GM12801 (cell line): ENCODE data around the gene NFRKB.

Experiments used
- TF ChIP-seq, protein P1 (sequence below): IDR thresholded peaks from one replicate; pipeline ENCODE4 v1.5.1; 2011; ENCODE audit warnings: control low read depth; ENCODE audit not compliant: insufficient read length; ENCODE audit errors: extremely low read depth

Gene NFRKB

DNA sequence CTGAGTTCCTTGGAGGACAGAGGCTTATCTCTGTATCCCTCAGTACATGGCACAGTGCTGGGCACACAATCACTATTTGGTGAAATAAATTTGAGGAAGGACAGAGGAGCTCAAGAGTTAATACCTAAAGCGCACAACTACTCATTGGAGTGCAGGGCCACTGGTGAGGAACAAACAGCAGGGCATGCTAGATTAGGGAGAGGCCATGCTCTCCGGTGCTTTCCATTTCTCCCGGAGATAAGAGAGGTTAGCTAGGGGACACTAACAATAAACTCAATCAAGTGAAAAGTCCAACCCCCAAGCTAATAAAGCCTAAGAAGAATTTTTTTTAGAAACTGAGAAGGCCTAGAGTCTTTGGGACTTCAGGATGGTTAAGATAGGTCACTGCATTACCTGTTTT lies 29.1 kb downstream of the NFRKB start:
- TF ChIP-seq, protein P1, sequence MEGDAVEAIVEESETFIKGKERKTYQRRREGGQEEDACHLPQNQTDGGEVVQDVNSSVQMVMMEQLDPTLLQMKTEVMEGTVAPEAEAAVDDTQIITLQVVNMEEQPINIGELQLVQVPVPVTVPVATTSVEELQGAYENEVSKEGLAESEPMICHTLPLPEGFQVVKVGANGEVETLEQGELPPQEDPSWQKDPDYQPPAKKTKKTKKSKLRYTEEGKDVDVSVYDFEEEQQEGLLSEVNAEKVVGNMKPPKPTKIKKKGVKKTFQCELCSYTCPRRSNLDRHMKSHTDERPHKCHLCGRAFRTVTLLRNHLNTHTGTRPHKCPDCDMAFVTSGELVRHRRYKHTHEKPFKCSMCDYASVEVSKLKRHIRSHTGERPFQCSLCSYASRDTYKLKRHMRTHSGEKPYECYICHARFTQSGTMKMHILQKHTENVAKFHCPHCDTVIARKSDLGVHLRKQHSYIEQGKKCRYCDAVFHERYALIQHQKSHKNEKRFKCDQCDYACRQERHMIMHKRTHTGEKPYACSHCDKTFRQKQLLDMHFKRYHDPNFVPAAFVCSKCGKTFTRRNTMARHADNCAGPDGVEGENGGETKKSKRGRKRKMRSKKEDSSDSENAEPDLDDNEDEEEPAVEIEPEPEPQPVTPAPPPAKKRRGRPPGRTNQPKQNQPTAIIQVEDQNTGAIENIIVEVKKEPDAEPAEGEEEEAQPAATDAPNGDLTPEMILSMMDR: no peak

DNA sequence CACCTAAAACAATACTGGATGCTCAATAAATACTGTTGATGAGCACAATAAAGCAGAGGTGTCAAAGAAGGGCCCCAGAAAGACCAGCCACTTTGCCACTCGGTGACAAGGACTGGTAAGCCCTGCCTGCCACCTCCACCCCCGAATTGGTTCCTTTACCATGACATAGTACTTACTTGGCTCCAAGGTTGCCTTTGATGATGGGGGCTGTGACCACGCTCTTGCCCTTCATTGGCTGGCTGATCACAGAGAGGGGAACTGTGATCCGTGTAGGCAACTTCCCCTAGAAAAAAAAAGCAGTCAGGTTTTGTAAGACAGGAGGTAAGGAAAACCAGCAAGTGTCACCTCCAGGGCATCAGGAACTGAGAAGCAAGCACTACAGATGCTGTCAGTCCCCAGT lies 29.7 kb downstream of the NFRKB start:
- TF ChIP-seq, protein P1: no peak

DNA sequence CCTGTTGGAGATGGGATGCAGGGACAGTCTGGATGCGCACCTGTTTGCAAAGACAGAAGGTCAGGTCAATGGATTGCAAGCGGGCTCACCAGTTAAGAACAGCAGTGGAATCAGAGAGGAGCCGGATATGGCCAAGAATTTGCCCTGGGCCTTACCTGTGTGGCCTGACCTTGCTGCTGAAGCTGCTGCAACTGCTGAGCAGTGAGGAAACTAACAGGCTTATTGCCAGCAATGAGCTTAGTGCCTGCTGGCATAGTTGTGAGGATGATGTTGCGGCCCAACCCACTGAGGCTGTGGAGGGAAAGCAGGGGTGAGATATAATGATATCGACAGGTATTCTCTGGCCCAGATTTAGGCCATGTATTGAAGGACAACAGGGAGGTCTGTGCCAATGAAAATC lies 30.6 kb downstream of the NFRKB start:
- TF ChIP-seq, protein P1: no peak

DNA sequence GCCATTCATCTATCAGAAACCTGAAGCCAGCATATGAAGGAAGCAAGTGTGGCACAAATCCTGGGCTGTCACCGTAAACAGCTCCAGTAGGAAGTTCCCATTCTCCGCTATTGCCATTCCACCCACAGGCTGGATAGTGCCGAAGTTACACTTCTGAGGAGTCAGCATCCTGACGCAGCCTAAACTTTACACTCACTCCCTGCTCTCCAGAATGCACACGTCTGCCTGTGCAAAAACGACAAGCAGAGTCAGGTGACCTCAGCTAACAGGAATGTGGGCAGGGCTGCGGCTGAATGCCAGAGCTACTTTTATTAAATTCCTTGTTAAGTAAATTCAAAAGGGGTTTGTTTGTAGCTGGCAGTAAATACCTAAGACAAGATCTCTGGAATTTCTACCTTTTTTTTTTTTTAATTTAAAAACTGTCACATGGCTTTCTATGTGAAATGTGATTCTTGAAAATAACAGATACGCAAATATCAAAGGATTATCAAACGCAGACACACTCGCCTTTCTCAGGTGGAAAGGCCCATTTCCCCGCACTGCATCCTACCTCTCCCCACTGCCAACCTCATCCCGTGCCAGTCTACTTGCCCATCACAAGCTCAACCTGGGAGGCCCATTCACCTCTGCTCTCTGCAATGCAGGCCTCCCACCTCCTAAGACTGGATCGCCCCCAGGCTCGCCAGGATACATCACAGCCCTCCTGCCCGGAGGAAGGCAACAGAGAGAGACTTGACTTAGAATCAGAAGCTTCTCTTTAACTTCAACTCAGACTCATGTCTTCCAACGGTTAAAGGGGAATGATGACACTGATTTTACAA lies 33.5 kb downstream of the NFRKB start:
- TF ChIP-seq, protein P1: no peak

DNA sequence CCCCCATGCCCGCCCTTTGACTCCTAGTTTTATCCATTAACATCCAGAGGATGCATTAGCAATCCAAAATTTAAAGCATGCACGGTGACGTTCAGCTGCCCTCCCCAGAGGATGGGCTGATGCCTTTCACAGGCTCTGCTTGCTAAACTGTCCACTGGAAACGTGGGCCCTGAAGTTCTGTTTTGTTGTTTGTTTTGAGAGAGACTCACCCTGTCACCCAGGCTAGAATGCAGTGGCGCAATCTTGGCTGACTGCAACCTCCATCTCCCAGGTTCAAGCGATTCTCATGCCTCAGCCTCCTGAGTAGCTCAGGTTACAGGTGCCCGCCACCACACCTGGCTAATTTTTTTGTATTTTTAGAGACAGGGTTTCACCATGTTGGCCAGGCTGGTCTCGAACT lies 39.3 kb downstream of the NFRKB start:
- TF ChIP-seq, protein P1: no peak

DNA sequence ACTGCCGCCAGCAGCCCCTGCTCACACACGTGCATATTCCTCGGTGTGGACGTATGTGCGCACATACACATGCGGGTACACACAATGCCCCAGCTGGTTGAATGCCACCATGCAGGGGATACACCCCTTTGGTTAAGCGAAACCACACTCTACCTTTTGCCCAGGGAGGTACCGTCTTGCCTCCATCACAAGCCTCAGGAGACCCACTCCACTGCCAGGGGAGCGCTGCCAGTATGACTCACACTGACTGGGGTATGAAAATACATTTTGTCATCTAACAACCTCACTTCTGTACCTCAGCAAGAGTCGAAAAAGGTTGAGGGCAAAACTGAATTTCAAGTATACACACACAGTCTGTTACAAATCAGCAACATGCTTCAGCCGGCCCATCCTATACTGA lies 40.3 kb downstream of the NFRKB start:
- TF ChIP-seq, protein P1: no peak

DNA sequence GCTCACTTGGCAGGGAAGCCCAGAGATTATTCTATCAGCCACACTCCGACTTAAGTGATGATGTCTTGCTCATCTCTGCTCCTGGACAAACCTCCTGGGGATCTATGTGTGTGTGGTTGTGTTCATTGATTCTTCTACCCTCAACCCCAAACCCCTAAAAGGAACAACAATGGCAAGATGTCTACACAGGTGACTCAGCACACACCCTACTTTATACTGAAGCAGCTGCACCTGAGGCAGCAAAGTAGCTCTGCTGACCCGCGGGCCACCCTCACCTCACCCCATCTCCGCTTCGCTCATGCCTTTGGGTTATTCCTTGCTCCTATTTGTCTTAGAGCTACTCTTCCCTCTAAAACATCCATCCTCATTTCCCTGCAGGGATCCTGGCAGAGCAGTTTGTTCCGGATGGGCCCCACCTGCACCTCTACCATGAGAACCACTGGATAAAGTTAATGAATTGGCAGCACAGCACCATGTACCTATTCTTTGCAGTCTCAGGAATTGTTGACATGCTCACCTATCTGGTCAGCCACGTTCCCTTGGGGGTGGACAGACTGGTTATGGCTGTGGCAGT lies 41.1 kb downstream of the NFRKB start:
- TF ChIP-seq, protein P1: no peak
